Measurements from ENCODE around the gene AKIRIN1.
"Not testable (repeated sequence)": the region's sequence is repeated elsewhere in the genome, so short reads cannot be mapped to it uniquely, and the experiment has no call there.

AKIRIN1 gene

GRCh38 chr1:39046613-39047210 lies 55.6 kb downstream of the AKIRIN1 start:
- no peak for DNase-seq

- DNase-seq, result no peak
Measured at GRCh38 chr1:39047374-39048229, 56.5 kb downstream of the AKIRIN1 start.

GRCh38 chr1:39048745-39049370 lies 57.8 kb downstream of the AKIRIN1 start:
- DNase-seq, result no peak

GRCh38 chr1:39050001-39050400 lies 58.9 kb downstream of the AKIRIN1 start:
- no peak for DNase-seq

- not testable (repeated sequence) for DNase-seq
Measured at GRCh38 chr1:39051193-39051850, 60.2 kb downstream of the AKIRIN1 start.

- no peak for DNase-seq
Measured at GRCh38 chr1:39051956-39052355, 60.9 kb downstream of the AKIRIN1 start.

- DNase-seq, result not testable (repeated sequence)
Measured at GRCh38 chr1:39055213-39055710, 64.2 kb downstream of the AKIRIN1 start.

All from NCI-H1930 (cell line).